ENCODE measurements around the gene ZYX.

GRCh38 chr7:143380646-143381426, at the start of gene ZYX:
- TF ChIP-seq, protein P1, sequence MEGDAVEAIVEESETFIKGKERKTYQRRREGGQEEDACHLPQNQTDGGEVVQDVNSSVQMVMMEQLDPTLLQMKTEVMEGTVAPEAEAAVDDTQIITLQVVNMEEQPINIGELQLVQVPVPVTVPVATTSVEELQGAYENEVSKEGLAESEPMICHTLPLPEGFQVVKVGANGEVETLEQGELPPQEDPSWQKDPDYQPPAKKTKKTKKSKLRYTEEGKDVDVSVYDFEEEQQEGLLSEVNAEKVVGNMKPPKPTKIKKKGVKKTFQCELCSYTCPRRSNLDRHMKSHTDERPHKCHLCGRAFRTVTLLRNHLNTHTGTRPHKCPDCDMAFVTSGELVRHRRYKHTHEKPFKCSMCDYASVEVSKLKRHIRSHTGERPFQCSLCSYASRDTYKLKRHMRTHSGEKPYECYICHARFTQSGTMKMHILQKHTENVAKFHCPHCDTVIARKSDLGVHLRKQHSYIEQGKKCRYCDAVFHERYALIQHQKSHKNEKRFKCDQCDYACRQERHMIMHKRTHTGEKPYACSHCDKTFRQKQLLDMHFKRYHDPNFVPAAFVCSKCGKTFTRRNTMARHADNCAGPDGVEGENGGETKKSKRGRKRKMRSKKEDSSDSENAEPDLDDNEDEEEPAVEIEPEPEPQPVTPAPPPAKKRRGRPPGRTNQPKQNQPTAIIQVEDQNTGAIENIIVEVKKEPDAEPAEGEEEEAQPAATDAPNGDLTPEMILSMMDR (IDR thresholded peaks at IDR 0.05; ENCODE audit: insufficient read depth, low read length, poor library complexity, severe bottlenecking): no peak
- no peak for TF ChIP-seq EZH2phosphoT487 (conservative IDR thresholded peaks at IDR 0.05; ENCODE audit: low read length)

Measured in SU-DHL-6 (cell line).